K562 treated with DMSO at 1 percent for 12 hours (cell line): ENCODE measurements around the gene SPDYE11. TPM values are rescaled to one million over a fixed set of nuclear protein-coding genes. Genes with fewer than 3 reads are reported as not detected.

ENCODE experiments used
- total RNA-seq: library from RNA; unstranded; fragments of 300-600 nt; gene quantifications from 2 replicates; pipeline ENCODE4 v1.2.3, GENCODE V29; 2022; ENCODE audit not compliant: insufficient read depth

The SPDYE11 gene, protein sequence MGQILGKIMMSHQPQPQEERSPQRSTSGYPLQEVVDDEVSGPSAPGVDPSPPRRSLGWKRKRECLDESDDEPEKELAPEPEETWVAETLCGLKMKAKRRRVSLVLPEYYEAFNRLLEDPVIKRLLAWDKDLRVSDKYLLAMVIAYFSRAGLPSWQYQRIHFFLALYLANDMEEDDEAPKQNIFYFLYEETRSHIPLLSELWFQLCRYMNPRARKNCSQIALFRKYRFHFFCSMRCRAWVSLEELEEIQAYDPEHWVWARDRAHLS
- not detected in 2 replicates for total RNA-seq

DNA sequence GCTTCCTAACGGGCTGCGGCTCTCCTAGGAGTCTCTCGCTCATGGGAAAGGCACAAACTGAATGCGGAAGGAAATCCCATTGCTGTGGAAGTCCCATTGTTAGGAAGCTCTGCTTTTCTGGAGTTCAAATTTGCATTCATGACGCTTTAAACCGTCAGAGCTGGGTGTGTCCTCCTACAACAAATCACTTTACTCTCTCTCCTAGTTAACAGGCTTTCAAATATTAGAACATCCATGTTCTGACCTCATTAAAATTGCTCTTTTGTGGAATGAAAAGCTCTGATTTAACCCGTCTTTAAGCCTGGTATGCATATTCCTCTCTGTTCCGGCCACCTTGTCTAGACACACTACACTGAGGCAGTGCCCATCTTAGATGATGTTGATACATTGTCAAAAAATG is at the start of gene SPDYE11:
SPDYE11 (minus strand) TSS at position 101 of the 400 bp plus-strand sequence. CDS start 1,800 bp downstream, outside the sequence.

DNA sequence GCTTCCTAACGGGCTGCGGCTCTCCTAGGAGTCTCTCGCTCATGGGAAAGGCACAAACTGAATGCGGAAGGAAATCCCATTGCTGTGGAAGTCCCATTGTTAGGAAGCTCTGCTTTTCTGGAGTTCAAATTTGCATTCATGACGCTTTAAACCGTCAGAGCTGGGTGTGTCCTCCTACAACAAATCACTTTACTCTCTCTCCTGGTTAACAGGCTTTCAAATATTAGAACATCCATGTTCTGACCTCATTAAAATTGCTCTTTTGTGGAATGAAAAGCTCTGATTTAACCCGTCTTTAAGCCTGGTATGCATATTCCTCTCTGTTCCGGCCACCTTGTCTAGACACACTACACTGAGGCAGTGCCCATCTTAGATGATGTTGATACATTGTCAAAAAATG is 28.2 kb upstream of the SPDYE11 start, which contains the start of gene SPDYE9:
SPDYE9 (minus strand) TSS at position 101 of the 400 bp plus-strand sequence. CDS start 1,800 bp downstream, outside the sequence.

GRCh38 chr7:73029666-73030065 is 28.0 kb downstream of the SPDYE11 start, which contains the start of gene SPDYE8:
TSS of gene SPDYE8 (minus strand) at chr7:73029766. CDS start at chr7:73027966, 1,800 bp downstream.

Other genes starting within 250 kb of the SPDYE11 start
- 4.2 and 11.2 TPM in 2 replicates for gene TYW1B, start 229.7 kb downstream of the SPDYE11 start, total RNA-seq
- 20.0 and 92.4 TPM in 2 replicates for gene POM121, start 132.8 kb downstream of the SPDYE11 start, total RNA-seq
- 0.60 TPM in 1 of 2 replicates, not detected in the other for gene TRIM74, start 88.4 kb downstream of the SPDYE11 start, total RNA-seq
- not detected in 2 replicates for gene SPDYE8, start 28.1 kb downstream of the SPDYE11 start, total RNA-seq
- gene SPDYE9, start 28.1 kb upstream of the SPDYE11 start, total RNA-seq = not detected in 2 replicates